Measurements from ENCODE around the gene ACOX1. TPM values are rescaled to one million over a fixed set of nuclear protein-coding genes. Genes with fewer than 3 reads are reported as not detected.

The ACOX1 gene
- total and polyA plus RNA-seq, 9 donors = 10.6 to 53.0 (median 39.4) TPM

DNA sequence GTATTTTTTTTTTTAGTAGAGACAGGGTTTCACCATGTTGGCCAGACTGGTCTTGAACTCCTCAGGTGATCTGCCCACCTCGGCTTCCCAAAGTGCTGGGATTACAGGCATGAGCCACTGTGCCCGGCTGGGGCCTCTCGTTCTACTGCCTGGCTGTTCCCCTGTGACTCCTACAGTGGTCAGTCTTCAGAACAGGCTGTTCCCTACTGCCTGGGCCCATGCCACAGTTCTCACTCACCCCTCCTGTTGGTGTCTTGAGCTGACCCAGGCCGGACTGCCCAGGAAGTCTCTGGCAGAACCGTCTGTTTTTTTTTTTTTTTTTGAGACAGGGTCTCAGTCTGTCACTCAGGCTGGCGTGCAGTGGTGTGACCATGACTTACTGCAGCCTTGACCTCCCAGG is 24.9 kb upstream of the ACOX1 start:
- Histone ChIP-seq H3K27me3 (no peaks in the 10 kb centered on the region), H3K4me3 (no peak overlapping the region), H3K4me1 (ENCODE audit: insufficient read depth) (peaks cover 15% of the 10 kb centered on the region), H3K36me3 (no peaks in the 10 kb centered on the region), H3K9me3 (no peaks in the 10 kb centered on the region), H3K27ac (peak overlapping the region in 1 of 2 donors; percentile 29)
- peak in 1 of 5 donors; percentile 70 for DNase-seq
- WGBS, 3 donors = 47 to 76% (median 56%) methylated on average over 6 of the region's 6 CpGs
- intact Hi-C loops (cut with DNase I) = loop anchor here in 2 of 4 donors (2.0 to 5.0 kb wide), 2 partner anchors 92 to 99 kb away; partner anchors contain the start of gene MRPL38 (in 1 of the 2)
- TF ChIP-seq EP300 (IDR thresholded peaks at IDR 0.05) = no peak
- no peak for TF ChIP-seq POLR2A (IDR thresholded peaks at IDR 0.05)
- TF ChIP-seq, protein P1, sequence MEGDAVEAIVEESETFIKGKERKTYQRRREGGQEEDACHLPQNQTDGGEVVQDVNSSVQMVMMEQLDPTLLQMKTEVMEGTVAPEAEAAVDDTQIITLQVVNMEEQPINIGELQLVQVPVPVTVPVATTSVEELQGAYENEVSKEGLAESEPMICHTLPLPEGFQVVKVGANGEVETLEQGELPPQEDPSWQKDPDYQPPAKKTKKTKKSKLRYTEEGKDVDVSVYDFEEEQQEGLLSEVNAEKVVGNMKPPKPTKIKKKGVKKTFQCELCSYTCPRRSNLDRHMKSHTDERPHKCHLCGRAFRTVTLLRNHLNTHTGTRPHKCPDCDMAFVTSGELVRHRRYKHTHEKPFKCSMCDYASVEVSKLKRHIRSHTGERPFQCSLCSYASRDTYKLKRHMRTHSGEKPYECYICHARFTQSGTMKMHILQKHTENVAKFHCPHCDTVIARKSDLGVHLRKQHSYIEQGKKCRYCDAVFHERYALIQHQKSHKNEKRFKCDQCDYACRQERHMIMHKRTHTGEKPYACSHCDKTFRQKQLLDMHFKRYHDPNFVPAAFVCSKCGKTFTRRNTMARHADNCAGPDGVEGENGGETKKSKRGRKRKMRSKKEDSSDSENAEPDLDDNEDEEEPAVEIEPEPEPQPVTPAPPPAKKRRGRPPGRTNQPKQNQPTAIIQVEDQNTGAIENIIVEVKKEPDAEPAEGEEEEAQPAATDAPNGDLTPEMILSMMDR (IDR thresholded peaks at IDR 0.05) = no peak

DNA sequence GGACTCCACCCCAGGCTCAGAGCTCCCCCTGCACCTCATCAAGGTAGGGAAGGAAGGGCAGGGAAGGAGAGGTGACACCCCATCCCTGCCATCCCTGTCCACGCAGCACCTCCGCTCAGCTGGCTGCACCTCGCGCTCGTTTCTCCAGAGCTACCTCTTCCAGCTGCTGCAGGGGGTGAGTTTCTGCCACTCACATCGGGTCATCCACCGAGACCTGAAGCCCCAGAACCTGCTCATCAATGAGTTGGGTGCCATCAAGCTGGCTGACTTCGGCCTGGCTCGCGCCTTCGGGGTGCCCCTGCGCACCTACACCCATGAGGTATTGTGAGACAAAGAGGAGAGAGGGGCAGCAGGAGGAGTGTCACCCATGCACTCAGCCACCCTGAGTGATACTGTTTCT is 23.1 kb upstream of the ACOX1 start:
- Histone ChIP-seq H3K27me3 (no peaks in the 10 kb centered on the region), H3K27ac (no peak overlapping the region), H3K4me1 (ENCODE audit: insufficient read depth) (peaks cover 15% of the 10 kb centered on the region), H3K9me3 (no peaks in the 10 kb centered on the region), H3K36me3 (no peaks in the 10 kb centered on the region), H3K4me3 (no peak overlapping the region)
- DNase-seq = no peak
- 95 to 98% (median 96%) methylated on average over 12 of the region's 12 CpGs for WGBS, 3 donors
- TF ChIP-seq, protein P1 (IDR thresholded peaks at IDR 0.05) = no peak
- no peak for TF ChIP-seq EP300 (IDR thresholded peaks at IDR 0.05)
- TF ChIP-seq POLR2A (IDR thresholded peaks at IDR 0.05) = no peak
- intact Hi-C loops (cut with DNase I) = loop anchor here in 1 of 4 donors (5.0 kb wide), 1 partner anchor 90 kb away; no protein-coding TSS in a partner anchor

DNA sequence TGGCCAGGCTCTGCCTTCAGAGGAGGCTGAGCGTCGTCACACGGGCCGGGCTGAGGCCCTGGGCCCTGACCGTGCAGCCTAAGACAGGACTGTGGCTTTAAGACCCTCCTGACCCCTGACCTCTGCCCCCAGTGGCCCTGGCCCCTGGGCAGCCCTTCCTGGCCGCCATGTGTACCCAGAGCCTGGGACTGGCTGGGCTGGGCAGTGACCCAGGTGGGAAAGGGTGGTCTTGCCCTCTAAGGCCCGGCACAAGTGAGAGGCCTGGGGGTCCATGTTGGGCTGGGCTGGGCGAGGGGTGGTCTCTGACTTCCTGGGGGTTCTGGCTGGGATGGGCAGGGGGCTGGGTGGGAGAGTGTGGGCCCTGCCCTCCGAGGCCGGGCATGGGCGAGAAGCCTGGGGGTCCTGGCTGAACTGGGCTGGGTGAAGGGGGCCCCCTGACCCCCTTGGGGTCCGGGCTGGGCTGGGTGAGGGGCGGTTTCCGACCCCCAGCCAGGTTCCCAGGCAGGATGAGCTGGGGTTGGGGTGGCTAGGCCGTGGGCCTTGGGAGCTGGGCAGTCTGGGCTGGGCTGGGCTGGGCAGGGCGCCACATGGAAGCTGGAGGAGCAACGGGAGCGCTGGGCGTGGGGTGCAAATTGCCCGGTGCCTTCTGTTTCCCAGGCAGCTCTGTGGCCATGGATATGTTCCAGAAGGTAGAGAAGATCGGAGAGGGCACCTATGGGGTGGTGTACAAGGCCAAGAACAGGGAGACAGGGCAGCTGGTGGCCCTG is 22.0 kb upstream of the ACOX1 start, which contains the start of gene CDK3:
CDK3 (plus strand) TSS at position 101 of the 767 bp plus-strand sequence; CDS start at position 672, 571 bp downstream.
- intact Hi-C loops (cut with DNase I) = loop anchor here in 1 of 4 donors (5.0 kb wide), 1 partner anchor 89 kb away; no protein-coding TSS in a partner anchor
- Histone ChIP-seq H3K4me3 (no peak within 1 kb of the TSS), H3K4me1 (ENCODE audit: insufficient read depth) (peaks cover 15% of the 10 kb centered on the region), H3K9me3 (no peaks in the 10 kb centered on the region), H3K27me3 (no peaks in the 10 kb centered on the region), H3K27ac (no peak within 1 kb of the TSS), H3K36me3 (no peaks in the 10 kb centered on the region)
- DNase-seq = no peak
- WGBS, 3 donors = 86 to 88% (median 87%) methylated on average over 21 of the region's 21 CpGs
- TF ChIP-seq EP300 (IDR thresholded peaks at IDR 0.05) = no peak
- TF ChIP-seq, protein P1 (IDR thresholded peaks at IDR 0.05) = no peak
- TF ChIP-seq POLR2A (IDR thresholded peaks at IDR 0.05) = no peak

DNA sequence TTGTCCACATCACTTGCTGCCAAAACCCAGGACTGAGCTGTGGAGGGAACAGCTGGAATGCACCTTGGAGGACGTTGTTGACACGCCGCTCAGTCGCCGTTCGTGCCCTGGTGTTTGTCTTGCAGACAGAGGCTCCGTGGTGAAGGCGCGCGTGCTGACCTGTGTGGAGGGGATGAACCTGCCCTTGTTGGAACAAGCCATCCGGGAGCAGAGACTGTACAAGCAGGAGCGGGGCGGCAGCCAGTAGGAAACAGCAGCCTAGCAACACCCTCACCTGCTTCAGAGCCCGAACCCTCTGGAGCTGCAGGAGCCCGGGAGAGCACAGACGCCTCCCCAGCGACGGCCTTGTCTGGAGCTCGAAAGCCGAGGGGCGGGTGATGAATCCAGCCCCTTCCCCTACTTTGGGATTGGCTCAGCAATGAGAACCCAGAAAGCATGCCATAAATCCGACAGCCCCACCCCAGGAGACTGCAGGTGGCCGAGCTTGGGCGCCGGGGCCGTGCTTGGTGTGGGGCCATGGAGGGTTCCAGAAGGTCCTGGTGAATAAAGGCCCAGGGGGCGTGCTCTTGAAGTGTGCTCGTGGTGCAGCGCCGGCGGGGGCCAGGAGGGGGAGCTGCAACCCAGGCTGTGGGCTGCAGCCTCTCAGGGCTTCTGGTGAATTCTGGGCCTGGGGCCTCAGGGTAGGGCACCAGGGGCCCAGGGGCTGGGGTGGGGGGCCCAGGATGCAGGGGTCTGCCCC is 21.2 kb upstream of the ACOX1 start:
- no peaks in the 10 kb centered on the region for H3K27me3 ChIP-seq
- intact Hi-C loops (cut with DNase I) = loop anchor here in 1 of 4 donors (5.0 kb wide), 1 partner anchor 88 kb away; no protein-coding TSS in a partner anchor
- H3K36me3 ChIP-seq = no peaks in the 10 kb centered on the region
- no peak for TF ChIP-seq POLR2A (IDR thresholded peaks at IDR 0.05)
- TF ChIP-seq EP300 (IDR thresholded peaks at IDR 0.05) = no peak
- TF ChIP-seq, protein P1 (IDR thresholded peaks at IDR 0.05) = peak; percentile 23 to 35 (median 24)
- DNase-seq = peak in 2 of 5 donors; percentile 60 to 70
- WGBS, 3 donors = 50 to 64% (median 62%) methylated on average over 29 to 31 of the region's 31 CpGs
- peaks cover 11% of the 10 kb centered on the region for H3K4me1 ChIP-seq (ENCODE audit: insufficient read depth)
- no peak overlapping the region for H3K4me3 ChIP-seq
- no peak overlapping the region for H3K27ac ChIP-seq
- H3K9me3 ChIP-seq = no peaks in the 10 kb centered on the region
